DMS 273 treated with DMSO at 0.1 percent for 48 hours (cell line): ENCODE measurements around the gene TNFRSF1A.
"Not testable (repeated sequence)": the region's sequence is repeated elsewhere in the genome, so short reads cannot be mapped to it uniquely, and the experiment has no call there.

Experiments used
- DNase-seq: peaks from one replicate; lab custom pipeline; 2025; lab: John Stamatoyannopoulos, UW

The TNFRSF1A gene

DNA sequence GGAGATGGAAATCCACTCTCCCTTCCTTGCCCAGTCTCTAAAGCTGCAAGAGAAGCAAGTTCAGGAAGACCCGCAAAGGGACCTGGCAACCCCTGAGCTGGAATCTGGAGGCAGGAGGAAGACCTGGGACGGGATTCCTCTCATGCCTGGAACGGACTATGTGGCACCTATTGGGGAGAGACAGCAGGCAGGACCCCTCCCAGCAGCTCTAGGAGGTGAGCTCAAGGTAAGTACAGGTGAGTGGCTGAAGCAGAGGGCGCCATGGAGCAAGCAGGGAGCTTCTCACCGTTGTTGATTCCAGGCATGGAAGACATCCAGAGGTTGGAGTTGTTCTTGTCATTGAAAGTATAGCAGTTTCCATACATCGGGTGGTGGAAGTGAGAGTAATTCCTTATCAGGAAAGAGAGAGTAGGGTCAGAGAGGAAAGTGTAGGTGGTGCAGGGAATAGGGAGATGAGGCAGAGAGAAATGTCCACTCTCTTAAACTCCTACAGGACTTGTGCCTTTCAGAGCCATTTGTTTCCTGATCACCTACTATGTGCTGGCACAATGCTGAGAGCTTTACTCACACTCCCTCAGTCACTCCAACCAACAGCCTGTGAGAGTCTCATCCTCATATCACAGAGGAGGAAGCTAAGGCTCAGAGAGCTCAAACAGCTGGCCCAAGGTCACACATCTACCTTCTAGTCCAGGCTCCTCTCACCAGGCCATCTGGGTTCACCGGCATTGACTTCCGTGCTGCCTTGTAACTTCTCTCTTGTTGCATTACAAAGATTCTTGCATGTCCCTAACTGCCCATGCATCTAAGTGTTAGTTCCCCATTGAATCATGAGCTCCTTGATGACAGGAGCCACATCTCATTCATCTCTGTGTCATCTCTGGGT lies 13.9 kb upstream of the TNFRSF1A start:
- no peak for DNase-seq

DNA sequence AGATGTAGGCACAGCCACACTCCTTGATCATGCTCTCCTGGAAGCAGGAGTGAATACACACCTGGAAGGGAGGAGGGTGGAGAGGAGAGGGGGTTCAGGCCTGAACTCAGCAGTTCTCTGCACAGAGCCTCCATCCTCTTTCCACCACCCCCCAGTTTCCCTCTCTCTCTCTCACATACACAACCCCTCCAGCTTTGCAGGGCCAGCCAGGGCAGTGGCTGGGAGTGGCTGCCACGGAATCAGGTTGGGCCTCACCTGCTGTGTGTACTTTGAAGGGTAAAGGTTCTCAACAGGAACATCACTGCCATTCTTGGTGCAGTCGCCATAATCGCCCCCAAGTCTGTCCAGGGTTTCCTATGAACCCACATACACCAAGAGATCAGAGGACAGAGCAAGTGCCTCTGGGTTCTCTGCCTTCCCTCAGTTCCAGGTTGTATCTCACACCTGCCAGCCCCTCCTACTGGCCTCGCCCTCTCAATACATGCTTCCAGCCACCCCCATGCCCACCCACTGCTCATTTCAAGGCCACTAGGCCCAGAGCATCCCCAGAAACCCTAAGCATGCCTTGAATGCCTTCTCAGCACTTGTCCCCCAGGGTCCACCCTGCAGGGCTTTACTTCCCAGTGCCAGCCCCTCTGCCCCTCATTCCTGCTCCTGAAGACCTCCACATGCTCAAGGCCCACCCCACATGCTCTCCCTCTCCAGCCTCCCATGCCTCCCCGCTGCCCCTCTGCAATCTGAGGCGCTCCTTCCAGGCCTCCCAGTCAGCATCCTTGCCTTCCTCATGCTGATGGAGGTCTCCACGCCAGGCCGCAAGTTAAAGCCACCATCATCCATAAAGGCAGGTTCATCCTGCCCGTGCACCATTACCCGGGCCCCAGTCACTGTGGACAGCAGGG lies 12.9 kb upstream of the TNFRSF1A start:
- DNase-seq, result no peak

DNA sequence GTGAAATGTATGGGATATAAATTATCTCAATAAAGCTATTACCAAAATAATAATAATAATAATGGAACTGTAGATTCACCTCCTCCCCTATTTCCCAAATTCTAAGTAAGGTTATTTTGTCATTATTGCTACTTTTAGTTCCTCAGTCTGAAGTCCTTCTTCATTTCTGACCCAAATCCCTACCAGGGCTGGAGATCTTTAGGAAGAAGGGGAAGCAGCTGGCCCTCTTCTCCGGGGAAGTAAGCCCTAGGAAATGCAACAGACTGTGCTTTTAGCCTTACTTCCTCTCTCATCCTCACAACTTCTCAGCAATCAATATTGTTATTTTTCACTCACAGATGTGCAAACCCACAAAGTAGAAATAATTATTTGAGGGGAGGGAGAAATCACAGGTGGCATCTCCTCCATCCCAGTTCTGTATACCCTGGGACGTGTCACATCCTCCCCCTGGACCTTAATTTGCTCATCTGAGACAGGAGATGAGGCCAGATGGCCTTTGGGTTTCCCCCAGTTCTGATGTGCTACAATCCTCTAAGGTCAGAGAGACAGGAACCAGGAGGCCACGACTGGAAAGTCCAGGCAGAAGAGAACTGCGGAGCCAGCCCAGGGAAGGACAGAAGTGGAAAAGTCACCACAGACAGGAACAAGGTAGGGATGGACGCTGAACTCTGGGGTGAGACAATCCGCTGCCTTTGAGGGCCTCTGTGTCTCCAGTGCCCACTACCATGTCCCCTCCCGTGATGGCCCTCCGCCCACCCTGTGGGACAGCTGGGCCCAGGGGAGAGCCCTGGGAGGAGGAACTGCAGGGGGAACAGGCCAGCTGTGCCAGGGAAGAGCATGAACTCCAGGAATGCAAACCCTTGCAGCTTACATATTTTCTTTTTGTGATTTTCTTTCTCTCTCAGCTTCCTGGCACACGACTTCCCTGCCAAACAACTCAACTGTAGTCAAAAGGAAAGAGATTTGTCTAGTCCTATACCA lies 10.6 kb upstream of the TNFRSF1A start:
- DNase-seq, result no peak

DNA sequence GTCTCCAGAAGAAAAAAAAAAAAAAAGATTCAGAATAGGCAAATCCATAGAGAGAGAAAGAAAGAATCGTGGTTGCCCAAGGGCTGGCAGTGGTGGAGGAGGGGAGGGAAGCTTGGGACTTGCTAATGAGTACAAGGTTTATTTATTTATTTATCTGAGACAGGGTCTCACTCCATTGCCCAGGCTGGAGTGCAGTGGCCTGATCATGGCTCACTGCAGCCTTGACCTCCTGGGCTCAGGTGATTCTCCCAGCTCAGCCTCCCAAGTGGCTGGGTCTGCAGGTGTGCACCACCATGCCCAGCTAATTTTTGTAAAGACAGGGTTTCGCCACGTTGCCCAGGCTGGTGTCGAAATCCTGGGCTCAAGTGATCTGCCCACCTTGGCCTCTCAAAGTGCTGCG lies 9.7 kb upstream of the TNFRSF1A start:
- no peak for DNase-seq

DNA sequence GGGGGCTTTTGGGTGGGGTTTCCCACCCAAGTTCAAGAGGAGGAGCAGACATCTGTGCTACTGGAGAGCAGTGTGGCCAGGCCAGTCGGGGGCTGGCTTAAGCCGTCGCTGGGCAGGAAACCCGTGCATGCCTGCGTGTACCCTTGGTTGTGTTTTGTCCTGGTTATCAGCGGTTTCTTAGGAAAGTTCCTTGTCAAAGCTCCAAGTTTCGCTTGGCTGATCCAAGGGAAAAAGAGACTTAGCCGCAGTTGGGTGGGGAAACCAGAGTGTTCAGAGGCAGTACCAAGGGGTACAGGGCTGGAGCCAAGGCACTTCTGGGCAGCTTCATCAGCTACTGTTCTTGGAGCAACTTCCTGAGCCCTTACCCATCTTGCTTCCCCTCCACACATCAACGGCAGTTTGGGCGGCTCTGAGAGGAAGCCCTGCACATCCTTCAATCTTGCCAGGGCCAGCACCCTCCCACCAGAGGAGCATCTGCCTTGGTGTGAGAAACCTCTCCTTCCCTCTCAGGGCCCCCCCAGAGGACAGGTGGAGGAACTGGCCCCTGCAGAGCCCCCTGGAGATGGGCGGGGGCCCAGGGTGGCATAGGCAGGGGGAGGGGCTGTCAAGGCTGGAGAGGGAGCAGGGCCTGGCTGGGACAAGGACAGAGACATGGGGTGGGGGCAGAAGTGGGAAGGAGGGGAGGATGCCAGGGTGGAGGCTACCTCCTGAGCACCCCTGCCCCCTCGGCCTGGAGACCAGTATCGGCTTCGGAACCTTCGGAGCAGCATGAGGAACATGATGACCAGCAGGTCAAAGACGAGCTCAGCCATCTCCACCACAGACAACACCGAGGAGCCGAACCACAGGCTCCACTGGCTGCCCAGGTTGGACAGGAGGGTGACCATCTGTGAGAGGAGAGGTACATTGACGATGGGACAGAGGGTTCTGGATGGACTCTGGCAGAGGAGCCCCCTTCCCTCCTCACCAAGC lies 5.8 kb upstream of the TNFRSF1A start:
- no peak for DNase-seq

DNA sequence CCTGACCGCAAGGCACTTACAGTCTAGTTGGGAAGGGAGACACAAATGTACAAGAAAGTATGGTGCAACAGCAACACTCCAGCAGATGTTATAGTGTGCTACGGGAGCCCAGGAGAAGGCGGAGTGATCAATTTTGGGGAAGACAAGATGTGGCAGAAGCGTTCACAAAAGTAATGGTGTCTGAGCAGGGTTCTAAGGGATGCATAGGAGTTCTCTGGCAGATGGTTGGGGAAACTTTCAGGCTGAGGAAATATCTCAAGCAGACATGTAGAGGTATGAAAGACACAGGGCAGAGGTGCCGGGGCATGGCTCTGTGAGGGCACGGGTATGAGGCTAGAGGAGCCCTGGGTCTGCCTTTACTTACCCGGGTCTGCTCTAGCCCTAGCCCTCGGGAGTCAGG lies 5.1 kb upstream of the TNFRSF1A start:
- DNase-seq, result no peak

DNA sequence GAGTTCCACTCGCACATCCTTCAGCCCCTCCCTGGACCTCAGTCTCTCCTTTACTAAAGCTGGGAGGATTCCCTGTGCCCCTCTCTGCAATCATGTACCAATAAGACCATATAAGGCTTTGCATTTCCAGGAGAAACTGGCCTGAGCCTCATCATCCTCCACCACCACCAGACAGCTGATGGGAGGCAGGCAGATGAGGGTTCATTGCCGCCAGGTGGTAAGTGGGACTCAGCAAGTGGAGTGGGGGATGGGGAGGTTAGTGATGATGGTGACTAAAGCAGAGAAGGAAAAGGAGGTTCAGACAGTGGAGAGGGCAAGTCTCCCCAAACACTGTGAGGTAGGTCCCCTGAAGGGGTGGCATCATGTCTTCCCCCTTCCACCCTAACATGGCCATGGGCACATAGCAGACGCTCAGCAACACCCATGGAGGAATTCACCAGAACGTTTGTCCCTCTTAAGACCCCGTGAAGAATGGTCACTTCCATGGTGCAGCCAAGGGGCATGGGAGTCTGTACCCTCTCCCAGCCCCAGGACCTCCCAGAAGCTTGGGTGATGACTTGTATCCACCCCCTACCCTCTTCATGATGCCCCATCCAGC lies 4.5 kb upstream of the TNFRSF1A start:
- no peak for DNase-seq

DNA sequence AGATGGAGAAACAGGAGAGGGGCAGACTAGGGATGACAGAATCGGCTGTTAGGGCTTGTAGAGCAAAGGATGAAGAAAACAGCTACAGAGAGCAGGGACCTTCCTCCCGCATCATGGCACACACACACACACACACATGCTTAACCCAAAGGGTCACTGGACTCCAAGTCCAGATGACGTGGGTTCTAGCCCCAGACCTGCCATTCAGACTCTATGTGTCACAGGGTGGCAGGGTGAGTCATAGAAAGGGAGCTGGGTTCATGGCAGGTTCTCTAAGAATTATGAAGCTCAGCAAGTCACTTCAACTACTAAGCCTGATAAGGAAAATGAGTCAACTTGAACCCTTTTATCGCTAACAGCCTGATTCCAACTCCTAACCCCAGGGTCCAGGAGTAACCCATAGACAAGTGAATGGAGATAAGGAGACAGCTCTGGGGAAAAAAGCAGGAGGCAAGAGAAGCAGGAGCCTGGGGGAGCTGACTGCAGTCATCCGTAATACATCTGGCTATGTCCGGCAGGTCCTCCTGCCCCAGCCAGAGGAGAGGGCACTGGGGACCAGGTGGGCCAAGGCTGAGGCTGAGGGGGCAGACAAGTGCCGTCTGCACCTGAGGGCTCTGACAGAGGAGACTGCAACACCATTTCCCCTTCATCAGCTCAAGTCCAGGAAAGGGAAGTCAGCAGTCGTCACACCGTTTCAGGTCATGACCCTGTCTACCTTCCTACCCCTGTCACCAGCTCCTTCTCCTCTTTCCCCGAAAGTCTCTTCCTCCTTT lies 3.6 kb upstream of the TNFRSF1A start:
- DNase-seq, result no peak

DNA sequence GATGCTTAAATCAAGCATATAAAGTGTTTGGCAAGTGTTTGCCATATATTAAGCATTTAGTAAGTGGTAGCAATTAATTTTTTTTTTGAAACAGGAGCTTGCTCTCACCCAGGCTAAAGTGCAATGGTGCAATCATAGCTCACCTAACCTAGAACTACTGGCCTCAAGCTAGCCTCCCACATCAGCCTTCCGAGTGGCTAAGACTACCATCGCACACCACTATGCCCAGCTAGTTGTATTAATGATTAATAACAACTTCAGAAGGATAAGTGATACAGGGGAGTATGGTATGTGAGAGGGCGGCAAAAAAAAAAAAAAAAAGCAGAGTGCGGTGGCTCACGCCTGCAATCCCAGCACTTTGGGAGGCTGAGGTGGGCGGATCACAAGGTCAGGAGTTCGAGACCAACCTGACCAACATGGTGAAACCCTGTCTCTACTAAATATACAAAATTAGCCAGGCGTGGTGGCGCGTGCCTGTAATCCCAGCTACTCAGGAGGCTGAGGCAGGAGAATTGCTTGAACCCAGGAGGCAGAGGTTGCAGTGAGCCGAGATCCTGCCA lies 2.3 kb upstream of the TNFRSF1A start:
- not testable (repeated sequence) for DNase-seq

DNA sequence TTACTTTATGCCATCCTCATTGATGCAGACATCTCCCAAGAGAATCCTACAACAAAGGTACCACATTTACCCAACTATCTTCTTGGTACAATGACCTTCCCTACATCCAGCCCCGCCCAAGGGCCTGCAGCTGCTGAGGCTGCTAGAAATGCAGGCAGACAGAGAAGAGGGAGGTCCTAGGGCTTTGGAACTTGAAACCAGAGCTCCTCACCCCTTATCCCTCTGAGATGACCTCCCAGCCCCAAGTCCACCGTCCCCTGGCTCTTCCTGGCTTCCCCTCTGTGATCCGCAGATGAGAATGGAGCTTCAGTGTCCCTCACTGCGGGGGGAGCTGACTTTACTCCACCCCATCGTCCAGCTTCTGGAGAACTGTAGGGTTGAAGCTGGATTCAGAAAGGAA lies 1.6 kb upstream of the TNFRSF1A start:
- DNase-seq, result no peak

DNA sequence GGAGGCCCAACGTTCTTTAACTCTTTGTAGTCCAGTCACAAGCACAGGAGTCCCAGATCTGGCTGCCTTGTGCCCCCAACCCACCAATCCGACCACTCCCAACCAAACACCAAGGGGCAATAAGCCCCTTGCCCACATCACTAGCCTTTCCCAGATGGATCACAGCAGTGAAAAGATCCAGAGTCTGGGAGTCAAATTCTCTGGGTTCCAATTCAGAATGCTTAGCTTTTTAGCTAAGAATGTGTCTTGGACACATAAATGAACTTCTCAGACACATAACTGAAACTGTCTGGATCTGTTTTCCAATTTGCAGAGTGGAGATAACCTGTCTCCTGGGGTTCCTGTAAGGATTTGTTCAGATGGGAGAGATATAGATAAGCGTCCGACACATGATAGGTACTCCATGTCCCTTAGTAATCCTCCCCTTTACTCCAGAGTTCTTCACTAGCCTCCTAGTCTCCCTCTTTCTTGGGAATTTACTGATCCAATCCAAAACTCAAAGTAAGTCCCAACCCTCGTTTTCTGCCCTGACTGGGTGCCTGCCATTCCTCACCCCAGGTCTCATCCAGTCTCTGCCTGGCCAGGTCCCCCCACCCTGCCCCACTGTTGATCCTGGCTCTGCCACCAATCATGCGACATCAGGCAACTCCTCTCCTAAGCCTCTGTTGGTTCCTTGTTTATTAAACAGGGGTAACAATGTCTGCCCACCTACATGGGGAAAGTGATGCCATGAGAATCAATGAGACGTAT lies 439 bp upstream of the TNFRSF1A start:
- no peak for DNase-seq

DNA sequence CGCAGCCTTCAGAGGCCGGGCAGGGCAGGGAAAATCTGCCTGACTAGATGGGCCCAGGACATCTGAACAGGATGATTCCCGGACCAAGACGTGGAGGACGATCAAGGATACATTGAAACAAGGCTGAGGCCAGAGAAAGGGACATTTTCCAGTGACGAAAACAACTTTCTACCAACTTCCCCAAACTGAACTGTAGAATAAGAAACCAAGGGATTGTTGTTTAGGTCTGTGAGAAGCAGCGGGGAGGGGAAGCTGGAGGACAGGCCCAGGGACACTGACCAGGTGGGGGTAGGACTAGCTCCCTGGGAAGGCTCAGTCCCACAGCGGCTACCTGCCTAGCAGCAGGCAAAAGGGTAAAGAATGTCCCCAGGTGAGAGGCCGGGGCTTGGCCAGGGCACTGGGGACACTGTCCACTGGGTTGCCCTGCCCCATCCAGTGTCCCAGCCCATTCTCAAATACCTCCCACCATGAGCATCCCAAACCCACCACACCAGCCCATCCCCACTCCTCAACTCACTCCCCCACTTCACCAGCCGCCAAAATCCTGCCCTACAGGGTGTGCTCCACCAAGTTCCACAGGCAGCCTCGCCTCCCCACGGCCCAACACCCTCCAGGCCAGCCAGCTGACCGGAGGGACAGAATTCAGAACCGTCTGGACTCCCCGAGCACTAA lies 995 bp downstream of the TNFRSF1A start:
- no peak for DNase-seq

DNA sequence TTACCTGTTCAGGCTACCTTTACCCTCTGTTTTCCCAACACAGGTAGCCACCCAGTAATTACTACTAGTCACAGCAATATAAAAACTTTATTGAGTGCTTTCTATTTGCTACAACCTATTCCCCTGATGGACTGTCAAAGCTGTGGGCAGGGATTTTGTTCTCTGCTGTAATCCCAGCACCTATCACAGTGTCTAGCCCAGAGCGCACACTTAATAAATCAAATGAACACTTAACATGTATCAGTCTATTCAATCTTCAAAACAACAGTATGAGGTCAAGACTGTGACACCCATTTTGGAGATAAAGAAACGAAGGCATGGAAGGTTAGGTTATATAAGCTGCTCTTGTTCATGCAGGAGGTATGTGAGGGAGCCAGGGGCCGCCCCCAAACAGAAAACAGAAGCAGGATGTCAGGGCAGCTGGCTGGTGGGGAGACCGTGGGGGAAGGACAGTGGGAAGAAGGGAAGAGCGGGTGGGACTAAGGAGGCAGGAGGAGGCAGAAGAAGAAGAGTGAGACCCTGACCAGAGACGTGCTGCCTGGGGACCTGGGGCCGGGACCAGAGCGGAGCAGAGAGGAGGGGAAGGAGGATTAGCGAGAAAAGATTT lies 1.7 kb downstream of the TNFRSF1A start:
- no peak for DNase-seq

DNA sequence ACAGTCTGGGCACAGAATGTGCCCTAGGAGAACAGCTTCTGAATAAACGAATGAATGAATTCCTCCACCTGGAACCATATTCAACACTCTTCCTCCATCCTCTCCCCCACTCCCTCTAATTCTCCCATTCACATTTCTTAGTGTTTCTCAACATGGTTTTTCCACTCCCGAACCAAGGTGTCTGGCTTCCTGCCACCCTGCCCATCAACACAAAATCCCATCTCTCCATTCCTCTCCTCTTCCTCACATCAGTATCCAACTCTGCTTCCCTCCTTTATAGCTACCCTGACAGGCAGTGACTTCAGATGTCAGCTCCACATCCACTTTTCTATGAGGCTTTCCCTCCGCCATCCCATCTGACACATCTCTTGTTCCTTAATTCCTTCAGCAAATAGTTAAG lies 2.9 kb downstream of the TNFRSF1A start:
- DNase-seq, result no peak

DNA sequence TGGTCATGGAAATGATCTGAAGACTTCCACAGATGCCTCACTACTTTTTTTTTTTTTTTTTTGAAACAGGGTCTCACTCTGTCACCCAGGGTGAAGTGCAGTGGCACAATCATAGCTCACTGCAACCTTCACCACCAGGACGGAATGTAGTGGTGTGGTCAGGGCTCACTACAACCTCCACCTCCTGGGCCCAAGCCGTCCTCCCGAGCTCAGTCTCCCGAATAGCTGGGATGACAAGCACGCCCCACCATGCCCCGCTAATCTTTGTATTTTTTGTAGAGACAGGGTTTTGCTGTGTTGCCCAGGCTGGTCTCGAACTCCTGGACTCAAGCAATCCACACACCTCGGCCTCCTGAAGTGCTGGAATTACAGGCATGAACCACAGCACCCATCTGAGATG lies 3.3 kb downstream of the TNFRSF1A start:
- DNase-seq, result not testable (repeated sequence)

DNA sequence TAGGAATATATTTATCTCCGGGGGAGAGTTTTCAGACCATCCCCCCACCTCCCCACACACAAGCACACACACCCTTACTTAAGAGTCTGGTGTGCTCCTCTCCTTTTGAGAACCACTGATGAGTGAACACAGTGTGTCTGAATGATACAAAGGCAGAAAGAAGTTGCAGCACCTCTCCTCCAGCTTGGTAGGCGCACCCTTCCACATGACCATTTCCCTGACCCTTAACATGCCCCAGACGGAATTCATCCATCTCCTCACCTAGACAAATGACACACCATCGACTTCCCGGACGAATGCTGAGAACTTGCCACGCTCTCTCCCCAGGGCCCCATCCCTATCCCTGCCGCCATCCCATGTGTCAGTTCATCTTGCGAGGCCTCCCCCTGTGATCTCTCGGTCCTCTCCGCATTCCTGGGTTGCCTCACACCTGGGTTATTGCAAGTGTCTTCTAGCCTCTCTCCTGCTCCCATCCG lies 3.9 kb downstream of the TNFRSF1A start:
- no peak for DNase-seq
